NCI-H82 (cell line): ENCODE measurements around the gene SMIM8.
"Not testable (repeated sequence)": the region's sequence is repeated elsewhere in the genome, so short reads cannot be mapped to it uniquely, and the experiment has no call there.

Source experiments
- DNase-seq: peaks from one replicate; lab custom pipeline; 2025; lab: John Stamatoyannopoulos, UW

SMIM8 gene, protein sequence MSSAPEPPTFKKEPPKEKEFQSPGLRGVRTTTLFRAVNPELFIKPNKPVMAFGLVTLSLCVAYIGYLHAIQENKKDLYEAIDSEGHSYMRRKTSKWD

DNA sequence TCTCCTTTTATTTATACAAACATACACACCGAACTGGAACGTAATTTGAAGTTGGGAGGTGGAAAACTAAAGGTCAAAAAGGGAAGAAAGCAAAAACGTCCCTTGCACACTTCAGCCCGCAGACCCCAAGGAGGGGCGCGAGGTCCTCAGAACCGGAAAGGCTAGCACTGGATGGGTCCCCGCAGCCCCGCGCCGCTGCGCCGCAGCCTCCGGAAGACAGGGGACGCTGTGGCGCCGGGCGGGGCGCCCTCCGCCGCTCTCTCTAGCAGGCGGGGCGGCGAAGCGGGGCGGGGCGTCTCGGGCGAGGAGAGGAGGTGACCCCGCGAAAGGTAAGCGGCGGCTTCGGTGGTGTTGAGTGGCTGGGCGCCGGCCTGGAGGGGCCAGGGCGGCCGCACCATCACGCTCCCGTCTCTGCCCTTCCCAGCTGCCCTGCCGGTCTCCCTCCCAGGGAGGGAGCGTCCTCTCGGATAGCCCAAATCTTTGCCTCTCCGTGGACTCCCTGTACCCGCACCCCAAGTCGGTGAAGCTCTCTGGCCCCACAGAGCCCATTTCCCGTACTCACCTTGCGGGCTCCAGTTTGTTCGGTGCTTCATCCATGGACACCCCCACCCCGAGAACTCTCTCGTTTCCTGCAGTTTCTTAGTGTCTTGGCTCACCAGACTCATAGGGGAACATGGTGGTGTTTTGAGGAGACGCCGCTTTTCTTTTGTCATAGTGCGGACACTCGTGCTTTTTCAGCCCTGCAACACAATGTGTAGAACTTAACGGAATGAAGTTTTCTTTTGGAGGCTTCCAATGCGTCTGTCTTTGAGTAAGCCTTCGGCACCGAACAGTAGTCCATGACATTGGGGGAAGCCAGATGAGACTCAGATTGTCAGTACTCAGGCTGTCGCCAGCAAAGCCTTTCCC, at the start of gene SMIM8:
TSS of gene SMIM8 (plus strand) at position 285 of the 909 bp plus-strand sequence. CDS start 14,444 bp downstream, outside the sequence.
- peak; percentile 89 for DNase-seq

DNA sequence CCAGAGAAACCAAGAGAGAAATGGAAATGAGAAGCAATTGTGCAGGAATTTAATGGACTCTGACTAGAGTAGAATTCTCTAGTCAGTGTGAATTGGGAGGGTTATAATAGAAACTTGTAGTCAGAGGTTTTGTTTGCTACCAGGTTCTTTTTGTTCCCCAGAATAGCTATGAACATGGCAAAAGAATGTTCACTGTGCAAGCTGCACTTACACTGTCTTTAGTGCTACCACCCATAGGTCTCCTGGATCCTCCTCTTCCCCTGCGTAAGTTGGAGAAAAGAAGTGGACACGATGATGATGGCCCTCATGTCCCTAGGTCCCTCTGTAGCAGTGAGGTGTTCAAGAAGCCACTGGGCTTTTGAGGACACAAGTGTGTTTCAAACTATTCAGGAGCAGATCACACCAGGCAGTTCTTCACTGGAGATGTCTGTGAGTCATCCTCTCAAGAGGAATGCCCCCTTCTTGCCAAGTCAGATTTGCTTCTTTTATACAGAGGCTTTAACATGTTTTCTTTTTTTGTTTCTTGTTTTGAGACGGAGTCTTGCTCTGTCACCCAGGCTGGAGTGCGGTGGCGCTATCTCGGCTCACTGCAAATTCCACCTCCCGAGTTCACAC, 47.6 kb upstream of the SMIM8 start:
- no peak for DNase-seq

DNA sequence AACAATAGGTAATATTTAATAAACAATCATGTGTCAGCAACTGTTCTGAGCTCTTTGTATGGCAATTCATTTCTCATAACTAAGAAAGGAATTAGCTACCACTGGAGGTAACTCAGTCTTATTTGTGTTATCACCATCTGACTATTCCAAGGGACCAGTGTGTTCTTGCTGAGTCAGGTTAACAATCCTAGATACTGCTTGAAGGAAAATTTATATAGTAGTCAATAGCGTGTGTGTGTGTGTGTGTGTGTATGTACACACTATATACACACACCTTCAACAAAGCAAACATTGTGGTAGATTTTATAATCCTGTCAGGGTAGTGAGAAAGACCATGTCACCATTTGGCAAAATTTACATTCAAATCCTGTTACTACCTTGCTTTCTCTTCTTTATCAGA, 45.8 kb upstream of the SMIM8 start:
- DNase-seq: no peak

DNA sequence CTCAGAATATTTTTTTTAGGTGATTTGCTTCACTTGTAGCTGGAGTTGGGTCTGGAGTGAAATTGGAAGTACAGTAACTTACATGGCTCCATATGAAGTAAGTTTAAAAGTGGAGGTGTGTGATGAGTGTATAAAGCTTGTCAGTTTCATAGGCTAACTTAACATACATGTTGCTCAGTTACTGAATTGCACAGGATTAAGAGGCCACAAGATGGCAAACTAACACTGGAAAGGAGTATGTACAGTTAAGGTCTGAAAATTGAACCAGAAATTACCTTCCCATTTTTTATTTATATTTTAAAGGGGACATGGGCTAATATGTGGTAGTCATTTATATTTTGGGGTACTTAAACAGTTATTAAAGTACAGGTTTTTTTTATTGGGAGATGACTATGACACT, 45.3 kb upstream of the SMIM8 start:
- DNase-seq: peak; percentile 53

DNA sequence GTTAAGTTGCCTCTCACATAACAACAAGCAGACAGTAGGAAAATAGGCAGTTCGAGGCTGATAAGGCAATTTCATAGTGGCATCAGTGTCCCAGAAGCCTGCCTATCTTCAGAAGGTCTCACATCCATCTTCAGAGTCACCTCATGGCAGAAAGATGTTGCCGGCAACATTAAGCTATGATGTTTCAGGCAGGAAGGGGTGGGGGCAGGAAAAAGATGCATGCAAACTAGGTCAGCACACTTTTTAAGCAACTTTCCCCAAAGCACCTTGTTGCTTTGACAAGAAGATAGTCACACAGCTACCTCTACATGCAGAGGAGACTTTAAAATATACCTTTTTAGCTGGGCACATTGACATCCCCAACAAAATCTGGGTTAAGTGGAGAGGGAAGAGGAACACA, 43.2 kb upstream of the SMIM8 start:
- DNase-seq: no peak

DNA sequence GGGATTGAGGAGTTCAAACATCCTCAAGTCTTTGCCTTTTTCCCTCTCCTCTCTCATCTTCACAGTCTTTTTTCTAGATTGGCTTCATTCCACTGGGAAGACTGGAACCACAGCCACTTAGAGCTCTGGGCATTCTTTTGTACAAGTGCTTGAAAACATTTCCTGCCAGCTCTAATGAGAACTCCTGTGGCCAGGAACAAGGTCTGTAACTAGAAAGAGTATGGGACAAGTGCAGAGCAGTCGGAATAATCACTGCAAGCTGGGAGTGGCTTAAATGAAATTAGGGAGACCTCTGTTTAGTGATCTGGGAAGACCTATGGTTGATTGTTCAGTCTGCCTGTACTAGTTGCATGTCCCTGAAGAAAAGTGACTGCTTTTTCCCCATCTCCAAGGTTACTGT, 41.0 kb upstream of the SMIM8 start:
- DNase-seq: no peak

DNA sequence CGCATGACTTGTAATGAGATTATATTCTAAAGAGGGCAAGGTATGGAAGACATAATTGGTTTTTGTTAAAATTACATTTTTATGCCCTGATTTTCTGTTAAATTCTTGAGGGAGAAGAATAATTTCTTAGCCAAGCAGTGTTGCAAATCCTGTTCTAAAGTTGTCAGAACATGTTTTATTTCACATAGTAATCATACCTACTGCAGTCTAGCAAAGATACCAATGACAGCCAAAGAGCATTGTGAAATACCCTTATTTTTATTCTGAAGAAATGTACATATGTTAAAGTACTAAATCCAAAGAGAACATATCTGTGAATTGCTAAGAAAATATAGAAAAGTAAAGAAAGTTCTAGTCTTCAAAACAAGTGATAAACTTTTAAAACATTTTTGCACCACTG, 39.6 kb upstream of the SMIM8 start:
- no peak for DNase-seq

DNA sequence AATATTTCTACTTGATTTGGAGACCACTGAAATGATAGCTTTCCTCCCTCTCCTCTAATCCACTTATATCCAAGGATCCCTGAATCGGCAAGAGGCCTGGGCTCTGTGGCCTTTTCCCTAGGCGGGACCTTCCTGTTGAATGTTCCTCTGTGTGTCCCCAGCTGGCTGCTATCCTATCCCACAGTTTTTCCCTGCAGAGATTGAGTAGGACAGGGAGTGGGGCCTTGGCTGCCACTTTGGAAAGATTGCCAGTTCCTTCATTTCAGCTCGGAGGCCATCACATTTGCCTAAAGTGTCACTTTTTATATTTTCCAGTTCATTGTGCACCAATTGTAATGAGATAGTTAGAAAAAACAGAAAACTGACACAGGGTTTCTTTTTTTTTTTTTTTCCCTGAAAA, 38.9 kb upstream of the SMIM8 start:
- DNase-seq: no peak

DNA sequence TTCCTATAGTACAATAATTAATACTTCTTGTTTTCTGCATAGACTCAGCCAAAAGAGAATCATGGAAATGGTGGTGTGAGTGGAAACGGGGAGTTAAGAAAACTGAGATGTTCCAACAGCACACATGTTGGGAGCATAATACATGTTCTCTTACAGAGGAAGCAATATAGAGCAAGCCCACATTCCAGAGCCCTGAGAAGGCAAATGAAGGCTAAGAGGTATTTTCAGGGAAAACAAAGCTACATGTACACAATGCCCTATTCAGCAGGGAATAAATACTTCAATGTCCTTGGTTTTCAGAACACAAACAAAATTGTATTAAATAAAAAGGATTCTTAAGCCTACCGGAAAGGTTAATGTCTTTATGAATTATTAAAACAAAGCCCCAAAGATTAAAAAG, 35.1 kb upstream of the SMIM8 start:
- DNase-seq: no peak

DNA sequence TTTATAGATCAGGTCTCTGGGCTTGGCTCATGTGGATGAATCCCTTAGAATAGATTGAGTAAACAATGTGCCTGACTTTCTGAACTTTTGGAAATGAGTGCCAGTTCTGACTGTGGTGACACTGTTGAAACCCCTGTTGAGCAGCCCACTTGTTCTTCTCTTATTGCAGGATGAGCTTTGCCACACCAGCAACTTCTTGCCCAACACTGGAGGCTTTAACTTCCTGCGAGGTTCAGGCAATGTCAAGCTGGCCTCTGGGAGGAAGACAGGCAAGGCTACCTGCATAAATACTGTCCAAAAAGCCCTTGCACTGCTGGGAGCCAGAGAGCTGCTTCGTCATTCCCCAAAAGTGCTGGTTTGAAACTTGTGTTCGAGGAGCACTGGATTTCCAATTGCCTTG, 32.8 kb upstream of the SMIM8 start:
- no peak for DNase-seq

DNA sequence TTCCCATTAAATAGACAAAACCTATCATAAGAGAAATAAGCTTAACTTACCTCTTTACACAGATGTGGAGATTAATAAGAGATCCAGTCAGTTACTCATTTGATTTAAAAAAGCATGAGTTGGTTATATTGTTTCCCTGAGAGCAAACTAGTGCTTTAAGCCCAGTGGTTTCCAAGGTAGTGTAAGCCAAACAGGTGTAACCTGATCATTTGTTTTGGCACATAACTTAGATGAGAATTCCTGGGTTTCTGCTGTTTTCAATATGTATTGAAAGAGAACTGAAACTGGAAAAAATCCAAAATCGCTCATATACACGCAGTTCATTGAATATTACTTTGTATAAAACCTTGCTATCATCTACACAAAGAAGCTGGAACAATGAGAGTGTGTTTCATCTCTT, 30.5 kb upstream of the SMIM8 start:
- no peak for DNase-seq

DNA sequence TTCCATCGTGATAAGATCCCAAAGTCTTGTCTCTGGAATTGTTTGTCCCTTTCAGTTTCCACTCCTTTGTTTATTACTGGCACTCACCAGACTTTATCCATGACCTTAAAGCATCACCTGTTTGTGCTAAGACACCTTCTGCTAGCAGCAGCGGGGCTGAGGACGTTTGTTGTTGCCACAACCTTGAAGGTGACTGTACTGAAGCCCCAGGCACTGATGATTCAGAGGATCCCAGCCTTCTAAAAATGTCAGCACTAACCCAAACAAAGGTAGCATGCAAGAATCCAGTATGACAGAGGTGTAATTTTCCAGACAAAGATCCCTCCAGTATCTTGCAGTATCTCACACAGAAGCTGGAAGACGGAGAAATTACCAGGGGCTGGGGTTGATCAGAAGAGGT, 28.9 kb upstream of the SMIM8 start:
- DNase-seq: no peak

DNA sequence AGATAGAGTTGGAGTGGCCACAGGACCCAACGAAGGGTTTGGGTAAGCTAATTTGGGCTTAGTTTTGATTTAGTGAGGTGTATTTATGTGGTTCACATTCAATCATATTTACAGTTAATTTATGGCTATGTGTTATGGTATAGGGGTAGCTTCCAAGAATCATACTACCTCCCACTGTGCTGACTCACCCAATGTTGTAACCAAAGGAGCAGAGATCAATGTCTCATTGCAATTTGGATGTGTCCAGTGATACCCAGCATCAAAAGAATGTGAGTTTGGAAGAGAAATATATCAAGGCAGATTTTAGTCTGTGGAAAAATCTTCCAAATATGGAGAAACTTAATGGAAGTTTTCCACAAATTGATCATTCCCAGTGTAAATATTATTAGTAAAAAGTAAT, 25.3 kb upstream of the SMIM8 start:
- no peak for DNase-seq

DNA sequence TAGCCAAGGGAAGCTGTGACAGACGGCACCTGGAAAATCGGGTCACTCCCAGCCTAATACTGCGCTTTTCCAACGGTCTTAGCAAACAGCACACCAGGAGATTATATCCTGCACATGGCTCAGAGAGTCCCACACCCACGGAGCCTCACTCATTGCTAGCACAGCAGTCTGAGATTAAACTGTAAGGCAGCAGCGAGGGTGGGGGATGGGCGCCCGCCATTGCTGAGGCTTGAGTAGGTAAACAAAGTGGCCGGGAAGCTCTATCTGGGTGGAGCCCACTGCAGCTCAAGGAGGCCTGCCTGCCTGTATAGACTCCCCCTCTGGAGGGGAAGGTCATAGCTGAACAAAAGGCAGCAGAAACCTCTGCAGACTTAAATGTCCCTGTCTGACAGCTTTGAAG, 21.1 kb upstream of the SMIM8 start:
- peak; percentile 4 for DNase-seq

DNA sequence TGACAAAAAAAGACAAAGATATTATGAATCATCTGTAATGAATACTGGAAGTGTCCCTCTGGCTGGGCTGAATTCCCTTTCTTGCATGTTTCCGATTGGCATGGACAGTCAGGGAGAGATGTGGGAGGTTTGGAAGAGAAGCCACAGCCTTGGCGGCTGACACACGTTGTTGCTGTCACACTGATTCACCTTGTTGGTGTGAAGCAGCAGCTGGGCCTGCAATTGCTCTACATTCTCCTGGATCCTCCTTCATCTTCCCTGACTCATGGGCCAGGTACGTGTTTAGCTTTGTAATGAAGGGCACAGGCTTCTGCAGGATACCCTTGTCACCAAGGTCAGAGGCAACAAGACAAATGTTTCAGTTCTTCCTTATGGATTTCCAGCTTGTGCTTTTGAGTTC, 13.4 kb upstream of the SMIM8 start:
- no peak for DNase-seq

DNA sequence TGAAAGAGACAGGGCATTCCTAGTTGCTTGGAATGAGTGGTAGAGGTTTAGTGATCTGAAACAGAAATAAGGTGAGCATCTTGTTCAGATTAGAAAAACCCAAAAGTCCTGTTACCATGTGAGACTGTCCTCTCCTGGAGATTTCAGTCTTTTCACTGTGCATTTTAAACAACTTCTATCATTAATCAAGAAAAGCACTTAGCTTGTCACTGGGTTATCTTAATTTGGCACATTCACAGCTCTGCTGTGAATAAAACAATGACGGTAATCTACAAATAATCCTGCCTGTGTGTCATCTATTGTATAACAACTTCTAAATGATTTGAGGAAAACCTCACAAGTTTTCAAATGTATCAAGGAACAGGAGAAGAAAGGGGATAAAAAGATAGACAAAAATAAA, 9.5 kb upstream of the SMIM8 start:
- no peak for DNase-seq

DNA sequence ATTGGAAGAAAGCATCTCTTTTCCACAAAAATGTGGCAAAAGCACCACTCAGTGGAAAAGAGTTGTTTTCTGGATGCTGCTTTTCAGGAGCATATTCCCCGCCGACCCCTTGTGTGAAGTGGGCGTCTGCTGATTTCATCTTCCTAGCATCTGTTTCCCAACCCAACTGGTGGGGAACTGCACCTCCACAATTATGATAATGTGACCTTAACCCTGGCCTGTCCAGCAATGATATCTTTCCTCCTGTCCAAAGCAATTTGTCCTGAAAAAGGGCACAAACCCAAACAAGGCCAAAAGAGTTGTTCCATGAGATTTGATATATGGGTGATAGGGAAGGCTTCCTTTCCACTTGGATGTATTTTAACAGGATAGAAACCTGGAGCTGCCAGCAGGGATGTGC, 7.3 kb upstream of the SMIM8 start:
- no peak for DNase-seq

DNA sequence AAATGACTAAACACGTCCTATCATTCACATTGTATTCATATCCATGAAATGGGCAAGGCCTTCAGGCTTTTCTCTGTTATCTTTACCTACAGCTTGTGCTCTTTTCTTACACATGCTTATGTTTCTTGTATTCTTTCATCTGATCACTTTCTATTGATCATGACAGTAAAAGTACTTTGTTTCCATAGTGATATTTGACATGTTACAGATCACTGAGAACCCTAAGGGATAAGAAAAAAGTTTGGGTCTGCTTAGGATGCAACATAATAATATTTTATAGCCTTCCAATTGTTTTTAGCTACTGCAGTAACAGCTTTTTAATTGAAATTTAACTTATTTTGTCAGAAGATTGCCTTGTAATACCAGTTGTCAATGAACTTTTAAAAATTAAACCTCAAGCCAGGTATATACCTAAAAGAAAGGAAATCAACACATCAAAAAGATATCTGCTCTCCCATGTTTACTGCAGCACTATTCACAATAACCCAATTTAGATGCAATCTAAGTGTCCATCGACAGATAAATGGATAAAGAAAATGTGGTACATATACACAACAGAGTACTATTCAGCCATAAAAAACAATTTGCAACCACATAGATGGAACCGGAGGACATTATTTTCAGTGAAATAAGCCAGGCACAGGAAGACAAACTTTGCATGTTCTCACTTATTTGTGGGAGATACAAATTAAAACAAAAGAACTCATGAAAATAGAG, 3.0 kb upstream of the SMIM8 start:
- DNase-seq: no peak

DNA sequence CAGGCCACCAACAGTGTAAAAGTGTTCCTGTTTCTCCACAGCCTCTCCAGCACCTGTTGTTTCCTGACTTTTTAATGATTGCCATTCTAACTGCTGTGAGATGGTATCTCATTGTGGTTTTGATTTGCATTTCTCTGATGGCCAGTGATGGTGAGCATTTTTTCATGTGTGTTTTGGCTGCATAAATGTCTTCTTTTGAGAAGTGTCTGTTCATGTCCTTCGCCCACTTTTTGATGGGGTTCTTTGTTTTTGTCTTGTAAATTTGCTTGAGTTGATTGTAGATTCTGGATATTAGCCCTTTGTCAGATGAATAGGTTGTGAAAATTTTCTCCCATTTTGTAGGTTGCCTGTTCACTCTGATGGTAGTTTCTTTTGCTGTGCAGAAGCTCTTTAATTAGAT, 1.5 kb downstream of the SMIM8 start:
- not testable (repeated sequence) for DNase-seq

DNA sequence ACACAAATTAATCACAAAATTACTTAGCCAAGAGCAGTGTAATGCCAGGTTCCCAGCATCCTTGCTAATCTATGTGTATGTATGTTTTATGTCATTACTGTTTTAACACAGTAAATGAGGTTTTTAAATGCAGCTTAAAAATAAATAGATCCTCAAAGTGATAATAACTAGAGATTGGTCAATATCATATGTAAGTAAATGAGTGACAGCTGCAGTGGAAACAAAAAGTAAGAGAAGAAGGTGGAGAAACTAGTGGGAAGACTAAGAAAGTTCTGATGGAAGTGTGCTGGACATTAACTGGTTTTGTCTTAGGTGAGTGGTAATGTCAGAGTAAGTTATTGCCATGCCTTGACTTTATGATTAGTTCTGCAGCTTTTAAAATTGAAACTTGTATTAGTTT, 8.6 kb downstream of the SMIM8 start:
- no peak for DNase-seq

DNA sequence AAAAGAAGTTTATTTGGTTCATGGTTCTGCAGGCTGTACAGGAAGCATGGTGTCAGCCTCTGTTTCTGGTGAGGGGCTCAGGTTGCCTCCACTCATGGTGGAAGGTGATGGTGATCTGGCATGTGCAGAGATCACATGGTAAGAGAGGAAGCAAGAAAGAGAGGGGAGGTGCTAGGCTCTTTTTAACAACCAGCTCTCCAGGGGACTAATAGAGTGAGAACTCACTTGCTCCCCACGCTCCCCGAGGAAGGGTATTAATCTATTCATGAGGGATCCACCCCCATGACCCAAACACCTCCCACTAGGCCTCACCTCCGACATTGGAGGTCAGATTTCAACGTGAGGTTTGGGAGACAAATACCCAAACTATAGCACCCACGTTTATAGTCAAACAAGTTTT, 10.6 kb downstream of the SMIM8 start:
- no peak for DNase-seq

DNA sequence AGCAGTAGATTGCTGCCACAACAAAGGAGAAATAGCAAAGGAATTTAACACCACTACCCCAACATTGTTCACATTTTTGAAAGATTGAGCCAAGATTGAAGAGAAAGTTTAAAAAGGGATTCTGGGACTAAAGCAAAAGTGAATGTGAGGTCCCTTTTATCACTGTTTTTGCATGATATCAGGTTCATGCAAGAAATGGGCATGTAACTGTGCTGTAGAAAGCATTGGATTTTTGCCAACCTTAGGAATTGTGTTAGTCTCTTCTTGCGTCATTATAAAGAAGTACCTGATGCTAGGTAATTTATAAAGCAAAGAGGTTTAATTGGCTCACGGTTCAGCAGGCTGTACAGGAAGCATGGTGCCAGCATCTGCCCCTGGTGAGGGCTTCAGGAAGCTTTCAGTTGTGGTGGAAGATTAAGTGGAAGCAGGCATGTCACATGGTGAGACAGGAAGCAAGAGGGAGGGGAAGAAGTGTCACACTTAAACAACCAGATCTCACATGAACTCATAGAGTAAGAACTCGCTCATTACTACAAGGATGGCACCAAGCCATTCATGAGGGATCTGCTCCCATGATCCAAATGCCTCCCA, 11.3 kb downstream of the SMIM8 start:
- no peak for DNase-seq
